A673 (cell line): Measurements from ENCODE around the gene CYP20A1.

Source experiments
- EZH2 ChIP-seq: fragments of 200-600 bp; sonication (generic); IDR thresholded peaks from 2 replicates; pipeline ENCODE4 v1.6.1; 2017; ENCODE audit warnings: borderline replicate concordance, low read depth, mild to moderate bottlenecking, mixed read lengths, antibody characterized with exemption, low read length; ENCODE audit not compliant: poor library complexity, severe bottlenecking
- TF ChIP-seq, protein P1 (sequence below): fragments of 300-800, 200-600 bp; sonication (generic); conservative IDR thresholded peaks from 2 replicates; pipeline ENCODE4 v1.5.1; 2017; ENCODE audit warnings: low read depth, mild to moderate bottlenecking, antibody characterized with exemption, low read length, moderate library complexity, mixed read lengths

DNA sequence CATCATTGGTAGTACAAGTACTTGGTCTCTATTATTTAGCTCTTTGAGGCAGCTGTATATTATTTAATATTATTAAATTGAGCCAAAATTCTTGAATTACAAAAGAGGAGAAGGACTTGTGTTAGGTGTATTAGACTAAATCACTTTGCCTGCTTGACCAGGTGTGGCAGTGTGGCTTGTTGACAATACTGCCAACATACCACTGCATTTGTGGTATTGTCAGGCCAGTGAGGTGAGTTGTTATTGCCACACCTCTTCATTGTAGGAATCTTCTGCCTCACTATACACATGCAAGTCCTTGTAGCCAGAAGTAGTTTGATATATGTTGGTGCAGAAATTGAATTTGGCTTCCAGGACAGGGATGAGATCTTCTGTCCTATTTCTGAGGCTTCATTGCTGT lies 40.5 kb downstream of the CYP20A1 start:
- TF ChIP-seq, protein P1, sequence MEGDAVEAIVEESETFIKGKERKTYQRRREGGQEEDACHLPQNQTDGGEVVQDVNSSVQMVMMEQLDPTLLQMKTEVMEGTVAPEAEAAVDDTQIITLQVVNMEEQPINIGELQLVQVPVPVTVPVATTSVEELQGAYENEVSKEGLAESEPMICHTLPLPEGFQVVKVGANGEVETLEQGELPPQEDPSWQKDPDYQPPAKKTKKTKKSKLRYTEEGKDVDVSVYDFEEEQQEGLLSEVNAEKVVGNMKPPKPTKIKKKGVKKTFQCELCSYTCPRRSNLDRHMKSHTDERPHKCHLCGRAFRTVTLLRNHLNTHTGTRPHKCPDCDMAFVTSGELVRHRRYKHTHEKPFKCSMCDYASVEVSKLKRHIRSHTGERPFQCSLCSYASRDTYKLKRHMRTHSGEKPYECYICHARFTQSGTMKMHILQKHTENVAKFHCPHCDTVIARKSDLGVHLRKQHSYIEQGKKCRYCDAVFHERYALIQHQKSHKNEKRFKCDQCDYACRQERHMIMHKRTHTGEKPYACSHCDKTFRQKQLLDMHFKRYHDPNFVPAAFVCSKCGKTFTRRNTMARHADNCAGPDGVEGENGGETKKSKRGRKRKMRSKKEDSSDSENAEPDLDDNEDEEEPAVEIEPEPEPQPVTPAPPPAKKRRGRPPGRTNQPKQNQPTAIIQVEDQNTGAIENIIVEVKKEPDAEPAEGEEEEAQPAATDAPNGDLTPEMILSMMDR: no peak
- no peak for TF ChIP-seq EZH2
